OCI-LY3 (cell line): Measurements from ENCODE around the gene MPRIP.

Experiments
- CTCF ChIP-seq: fragments of 200-600, 300-600 bp; sonication (generic); IDR thresholded peaks from 2 replicates; pipeline ENCODE4 v1.5.1; 2014; ENCODE audit warnings: antibody characterized with exemption, low read length, low read depth
- EZH2phosphoT487 ChIP-seq: fragments of 200-600 bp; shearing (Covaris generic); IDR thresholded peaks from 2 replicates; pipeline ENCODE4 v1.6.1; 2018; ENCODE audit warnings: antibody characterized with exemption, mixed run types, low read depth

- TF ChIP-seq CTCF (no peak), EZH2phosphoT487 (no peak)
Observed at GRCh38 chr17:17164676-17165075, 122.4 kb downstream of the MPRIP start.
